H9 (cell line): ENCODE data around the gene CDH13. TPM values are rescaled to one million over a fixed set of nuclear protein-coding genes. Genes with fewer than 3 reads are reported as not detected.

Experiments
- DNase-seq: peaks from one replicate; pipeline ENCODE4 v3.0.0-alpha.2; 2017
- H2AFZ ChIP-seq: one replicate; pipeline ENCODE4 v1.6.1; 2013; ENCODE audit warnings: mild to moderate bottlenecking, low read length, control low read depth, moderate library complexity
- H2AK5ac ChIP-seq: 2 replicates; pipeline ENCODE4 v1.6.1; 2013; ENCODE audit warnings: low read length, control low read depth, mixed read lengths; ENCODE audit not compliant: insufficient read length
- H2BK120ac ChIP-seq: one replicate; pipeline ENCODE4 v1.6.1; 2013; ENCODE audit warnings: low read depth, mild to moderate bottlenecking, low read length, control low read depth, inconsistent platforms; ENCODE audit not compliant: poor library complexity, severe bottlenecking
- H2BK12ac ChIP-seq: 2 replicates; pipeline ENCODE4 v1.6.1; 2013; ENCODE audit warnings: low read length, control low read depth, mixed read lengths, low read depth; ENCODE audit not compliant: insufficient read length
- H2BK15ac ChIP-seq: 2 replicates; pipeline ENCODE4 v1.6.1; 2013; ENCODE audit warnings: low read depth, low read length, control low read depth
- H2BK20ac ChIP-seq: one replicate; pipeline ENCODE4 v1.6.1; 2013; ENCODE audit warnings: low read depth, mild to moderate bottlenecking, low read length, control low read depth, inconsistent platforms; ENCODE audit not compliant: poor library complexity, severe bottlenecking
- H2BK5ac ChIP-seq: 2 replicates; pipeline ENCODE4 v1.6.1; 2013; ENCODE audit warnings: low read length, control low read depth, mixed read lengths; ENCODE audit not compliant: insufficient read length
- H3K14ac ChIP-seq: 2 replicates; pipeline ENCODE4 v1.6.1; 2013; ENCODE audit warnings: low read length, control low read depth; ENCODE audit not compliant: insufficient read depth
- H3K18ac ChIP-seq: 2 replicates; pipeline ENCODE4 v1.6.1; 2013; ENCODE audit warnings: low read depth, mild to moderate bottlenecking, mixed read lengths, low read length, control low read depth; ENCODE audit not compliant: insufficient read length
- H3K23ac ChIP-seq: 2 replicates; pipeline ENCODE4 v1.6.1; 2013; ENCODE audit warnings: low read length, control low read depth, mixed read lengths, low read depth; ENCODE audit not compliant: insufficient read length
- H3K23me2 ChIP-seq: 2 replicates; pipeline ENCODE4 v1.6.1; 2013; ENCODE audit warnings: low read depth, mild to moderate bottlenecking, mixed read lengths, low read length, control low read depth; ENCODE audit not compliant: insufficient read length, poor library complexity, severe bottlenecking
- H3K27ac ChIP-seq: 2 replicates; pipeline ENCODE4 v1.5.1; 2013; ENCODE audit warnings: low read length, control low read depth, mixed read lengths, low read depth; ENCODE audit not compliant: insufficient read length
- H3K27me3 ChIP-seq: 2 replicates; pipeline ENCODE4 v1.6.1; 2013; ENCODE audit warnings: low read length, control low read depth, inconsistent platforms; ENCODE audit not compliant: insufficient read depth
- H3K4ac ChIP-seq: 2 replicates; pipeline ENCODE4 v1.6.1; 2013; ENCODE audit warnings: low read depth, mild to moderate bottlenecking, control low read depth, inconsistent platforms, low read length, moderate library complexity
- H3K4me1 ChIP-seq: 2 replicates; pipeline ENCODE4 v1.6.1; 2013; ENCODE audit warnings: low read length, control low read depth, inconsistent platforms; ENCODE audit not compliant: insufficient read depth
- H3K4me2 ChIP-seq: 2 replicates; pipeline ENCODE4 v1.6.1; 2013; ENCODE audit warnings: low read length, control low read depth, mixed read lengths; ENCODE audit not compliant: insufficient read length, insufficient read depth
- H3K56ac ChIP-seq: 2 replicates; pipeline ENCODE4 v1.6.1; 2013; ENCODE audit warnings: low read depth, mild to moderate bottlenecking, mixed read lengths, low read length, control low read depth; ENCODE audit not compliant: insufficient read length
- H3K79me1 ChIP-seq: 2 replicates; pipeline ENCODE4 v1.6.1; 2013; ENCODE audit warnings: low read depth, mild to moderate bottlenecking, moderate library complexity, low read length, control low read depth, inconsistent platforms; ENCODE audit not compliant: insufficient read depth, poor library complexity, severe bottlenecking
- H3K79me2 ChIP-seq: 2 replicates; pipeline ENCODE4 v1.6.1; 2013; ENCODE audit warnings: low read length, control low read depth, inconsistent platforms; ENCODE audit not compliant: insufficient read depth
- H3K9ac ChIP-seq: 2 replicates; pipeline ENCODE4 v1.6.1; 2013; ENCODE audit warnings: low read length, control low read depth, mixed read lengths; ENCODE audit not compliant: insufficient read length; ENCODE audit errors: extremely low read depth
- H3K9me3 ChIP-seq: one replicate; pipeline ENCODE4 v1.6.1; 2013; ENCODE audit warnings: low read depth, low read length, inconsistent platforms; ENCODE audit not compliant: control insufficient read depth
- H3T11ph ChIP-seq: one replicate; pipeline ENCODE4 v1.6.1; 2013; ENCODE audit warnings: mild to moderate bottlenecking, low read length, control low read depth, inconsistent platforms
- H4K20me1 ChIP-seq: one replicate; pipeline ENCODE4 v1.6.1; 2013; ENCODE audit not compliant: control insufficient read depth, insufficient read length, insufficient read depth
- H4K5ac ChIP-seq: 2 replicates; pipeline ENCODE4 v1.6.1; 2013; ENCODE audit warnings: low read depth, mild to moderate bottlenecking, mixed read lengths, low read length, control low read depth; ENCODE audit not compliant: insufficient read length
- H4K8ac ChIP-seq: replicated peaks from 2 replicates; pipeline ENCODE4 v1.6.1; 2013; ENCODE audit warnings: low read length, control low read depth, mixed read lengths, low read depth; ENCODE audit not compliant: insufficient read length
- H4K91ac ChIP-seq: 2 replicates; pipeline ENCODE4 v1.6.1; 2013; ENCODE audit warnings: low read depth, mild to moderate bottlenecking, moderate library complexity, mixed read lengths, low read length, control low read depth; ENCODE audit not compliant: insufficient read length
- H3K27ac Mint-ChIP-seq, 3 experiments: 2 replicates in 2 of 3; 3 replicates in 1 of 3; pipeline ENCODE4 v1.8.0; 2020 to 2021; ENCODE audit warnings: mixed read lengths in 3 of 3, mild to moderate bottlenecking in 1 of 3, moderate library complexity in 1 of 3
- H3K27me3 Mint-ChIP-seq: 2 replicates; pipeline ENCODE4 v1.8.0; 2021; ENCODE audit warnings: low read depth, mild to moderate bottlenecking, moderate library complexity, mixed read lengths
- H3K36me3 Mint-ChIP-seq, 3 experiments: 2 replicates in 2 of 3; 3 replicates in 1 of 3; pipeline ENCODE4 v1.8.0; 2020 to 2021; ENCODE audit warnings: low read depth in 3 of 3, mixed read lengths in 3 of 3; ENCODE audit not compliant: insufficient read depth in 1 of 3
- H3K4me1 Mint-ChIP-seq, 2 experiments: 2 replicates each; pipeline ENCODE4 v1.8.0; 2020; ENCODE audit warnings: mixed read lengths in 2 of 2
- H3K4me3 Mint-ChIP-seq, 2 experiments: 2 replicates in 1 of 2; 3 replicates in 1 of 2; pipeline ENCODE4 v1.8.0; 2020 to 2021; ENCODE audit warnings: mild to moderate bottlenecking in 2 of 2, mixed read lengths in 2 of 2, moderate library complexity in 1 of 2
- H3K9me3 Mint-ChIP-seq, 2 experiments: 2 replicates in 1 of 2; 3 replicates in 1 of 2; pipeline ENCODE4 v1.8.0; 2020; ENCODE audit warnings: mild to moderate bottlenecking in 2 of 2, mixed read lengths in 2 of 2, moderate library complexity in 1 of 2
- CTCF ChIP-seq: fragments of 200-600 bp; sonication (generic); conservative IDR thresholded peaks from 3 replicates; pipeline ENCODE4 v1.8.0; 2021; ENCODE audit warnings: antibody characterized with exemption, mild to moderate bottlenecking
- WGBS: extraction: QIAGEN DNeasy Blood & Tissue Kit; methylation state at CpG from one replicate; pipeline ENCODE4 v1.1.7; 2013; ENCODE audit warnings: missing lambda C conversion rate, low lambda C conversion rate, mixed read lengths; ENCODE audit not compliant: insufficient read length; ENCODE audit errors: extremely low coverage; 5-methylcytosine and 5-hydroxymethylcytosine counted together
- total RNA-seq: library from RNA; stranded (reverse); gene quantifications from 2 replicates; pipeline ENCODE4 v1.2.1, GENCODE V29; 2021

Gene CDH13
- total RNA-seq, 1 experiment from 2014 or later: 1.5 TPM

- Histone ChIP-seq H3K27ac (no peak overlapping the region), H3K4me2 (no peak overlapping the region), H2AFZ (no peak overlapping the region), H3K4me1 (no peaks in the 10 kb centered on the region), H3K9ac (no peak overlapping the region), H3K9me3 (no peaks in the 10 kb centered on the region), H2BK5ac (no peak overlapping the region), H3K27me3 (no peaks in the 10 kb centered on the region), H2BK15ac (no peak overlapping the region), H4K5ac (no peak overlapping the region), H3K4ac (no peak overlapping the region), H2BK20ac (no peak overlapping the region), H3K18ac (no peak overlapping the region), H3T11ph (no peak overlapping the region), H4K91ac (no peak overlapping the region), H3K79me2 (no peaks in the 10 kb centered on the region), H3K56ac (no peak overlapping the region), H2BK120ac (no peak overlapping the region), H3K14ac (no peak overlapping the region), H4K8ac (no peak overlapping the region), H3K23ac (no peak overlapping the region), H3K23me2 (no peaks in the 10 kb centered on the region), H3K79me1 (no peaks in the 10 kb centered on the region), H4K20me1 (no peaks in the 10 kb centered on the region), H2AK5ac (no peak overlapping the region), H2BK12ac (no peak overlapping the region)
- no CpG with 5 or more reads among the region's 6 CpGs for WGBS
- Mint-ChIP-seq H3K36me3 (no peaks in the 10 kb centered on the region; a peak in 1 of 7 replicates), H3K4me3 (no peak overlapping the region), H3K9me3 (no peaks in the 10 kb centered on the region), H3K27ac (no peak overlapping the region), H3K4me1 (0 out of 4 replicates have a peak, but pooled peaks cover 0 to 2% of the 10 kb centered on the region in 2 experiments), H3K27me3 (peaks cover 2% of the 10 kb centered on the region; the same call in 1 of the 2 replicates)
- no peak for DNase-seq
- TF ChIP-seq CTCF: no peak
Observed at GRCh38 chr16:83227336-83227735, 600.6 kb downstream of the CDH13 start.
